Mucosa of stomach (tissue), 1 donor: ENCODE results near the gene DNMBP.
"Not testable (repeated sequence)": the region's sequence is repeated elsewhere in the genome, so short reads cannot be mapped to it uniquely, and the experiment has no call there.

Experiments used
- H3K27me3 ChIP-seq: one replicate; pipeline ENCODE4 v1.7.0; 2013; ENCODE audit warnings: mild to moderate bottlenecking, low read length; ENCODE audit not compliant: control insufficient read depth, insufficient read depth
- H3K36me3 ChIP-seq: one replicate; pipeline ENCODE4 v1.7.0; 2013; ENCODE audit warnings: low read length; ENCODE audit not compliant: control insufficient read depth, insufficient read depth
- H3K4me1 ChIP-seq: one replicate; pipeline ENCODE4 v1.7.0; 2013; ENCODE audit warnings: mild to moderate bottlenecking, low read length; ENCODE audit not compliant: control insufficient read depth, insufficient read depth
- H3K4me3 ChIP-seq: one replicate; pipeline ENCODE4 v1.7.0; 2013; ENCODE audit warnings: low read length
- H3K9ac ChIP-seq: one replicate; pipeline ENCODE4 v1.7.0; 2013; ENCODE audit warnings: mild to moderate bottlenecking, low read length, moderate library complexity
- H3K9me3 ChIP-seq: one replicate; pipeline ENCODE4 v1.7.0; 2013; ENCODE audit warnings: mild to moderate bottlenecking, low read length, moderate library complexity; ENCODE audit not compliant: control insufficient read depth
- donor health status: Pancreatic carcinoma.

The DNMBP gene

DNA sequence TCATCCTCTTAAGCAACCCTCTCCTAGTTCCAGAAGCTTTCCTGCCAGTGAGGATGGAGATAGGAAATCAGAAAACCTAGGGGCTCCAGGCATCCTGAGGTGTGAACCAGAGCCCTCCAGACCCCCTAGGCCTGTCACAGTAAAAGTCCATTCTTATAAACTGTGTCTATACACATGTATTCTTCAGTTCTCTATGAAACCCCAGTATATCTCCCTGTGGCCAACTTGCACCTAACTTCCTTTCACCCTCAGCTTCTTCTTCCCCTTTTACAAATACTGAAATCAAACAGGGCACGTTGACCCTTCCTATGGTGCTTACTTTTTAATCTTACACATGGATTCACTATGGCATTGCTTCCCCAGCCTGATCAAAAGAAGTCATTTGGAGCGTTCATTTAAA lies 168.9 kb downstream of the DNMBP start:
- not testable (repeated sequence) for H3K27me3 ChIP-seq, H3K4me1 ChIP-seq, H3K4me3 ChIP-seq, H3K9me3 ChIP-seq, H3K9ac ChIP-seq, H3K36me3 ChIP-seq

DNA sequence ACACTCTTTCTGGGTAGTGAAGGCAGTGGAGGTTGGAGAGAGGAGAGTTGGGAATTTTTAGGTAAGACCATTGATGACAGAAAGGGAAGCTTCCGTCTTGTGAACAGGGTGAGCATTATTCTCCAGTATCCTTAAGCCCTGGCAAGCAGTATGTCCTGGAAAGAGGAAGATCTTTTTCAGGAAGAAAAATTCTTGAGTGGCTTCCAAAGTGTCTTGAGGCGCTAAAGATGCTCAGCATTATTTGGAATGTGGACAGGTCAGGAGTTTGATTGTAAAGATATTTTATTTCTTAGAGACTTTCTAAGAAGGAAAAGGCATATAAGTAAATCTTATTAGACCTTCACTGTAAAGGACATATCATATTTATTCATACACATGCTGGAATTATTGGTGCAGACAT lies 173.0 kb downstream of the DNMBP start:
- H3K9ac ChIP-seq, result no peak overlapping the region
- H3K27me3 ChIP-seq, result no peaks in the 10 kb centered on the region
- H3K36me3 ChIP-seq, result no peaks in the 10 kb centered on the region
- no peaks in the 10 kb centered on the region for H3K4me1 ChIP-seq
- H3K4me3 ChIP-seq, result no peak overlapping the region
- H3K9me3 ChIP-seq, result no peaks in the 10 kb centered on the region

DNA sequence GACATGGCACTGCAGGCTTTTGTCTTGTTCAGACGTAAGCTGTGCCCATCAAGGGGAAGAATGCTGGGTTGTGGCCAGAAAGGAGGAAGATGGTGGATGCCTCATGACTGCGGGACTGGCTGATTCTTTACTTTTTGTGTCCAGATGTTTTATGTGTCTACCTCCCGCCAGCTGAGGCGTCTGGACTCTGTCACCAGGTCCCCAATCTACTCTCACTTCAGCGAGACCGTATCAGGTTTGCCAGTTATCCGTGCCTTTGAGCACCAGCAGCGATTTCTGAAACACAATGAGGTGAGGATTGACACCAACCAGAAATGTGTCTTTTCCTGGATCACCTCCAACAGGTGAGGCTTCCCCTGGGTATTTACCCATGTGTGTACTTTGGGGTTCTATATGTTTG lies 173.8 kb downstream of the DNMBP start:
- Histone ChIP-seq H3K36me3 (no peaks in the 10 kb centered on the region), H3K4me3 (no peak overlapping the region), H3K4me1 (no peaks in the 10 kb centered on the region), H3K9ac (no peak overlapping the region), H3K27me3 (no peaks in the 10 kb centered on the region), H3K9me3 (no peaks in the 10 kb centered on the region)

DNA sequence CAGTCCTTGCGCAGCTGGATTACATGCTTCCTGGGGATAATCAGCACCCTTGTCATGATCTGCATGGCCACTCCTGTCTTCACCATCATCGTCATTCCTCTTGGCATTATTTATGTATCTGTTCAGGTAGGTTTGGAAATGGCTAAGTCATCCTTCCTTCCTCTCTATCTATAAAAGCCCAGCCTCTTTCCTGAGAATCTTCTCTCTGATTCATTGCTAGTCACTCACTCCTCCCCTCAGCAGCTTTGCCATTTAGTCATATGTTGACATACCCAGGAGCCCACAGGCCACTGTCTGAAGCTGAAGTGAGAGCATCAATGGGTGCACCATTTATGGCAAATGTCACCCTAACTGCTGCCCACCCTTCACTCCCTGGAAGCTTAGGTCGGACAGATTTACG lies 175.3 kb downstream of the DNMBP start:
- Histone ChIP-seq H3K4me3 (no peak overlapping the region), H3K36me3 (no peaks in the 10 kb centered on the region), H3K9me3 (no peaks in the 10 kb centered on the region), H3K27me3 (no peaks in the 10 kb centered on the region), H3K4me1 (no peaks in the 10 kb centered on the region), H3K9ac (no peak overlapping the region)

DNA sequence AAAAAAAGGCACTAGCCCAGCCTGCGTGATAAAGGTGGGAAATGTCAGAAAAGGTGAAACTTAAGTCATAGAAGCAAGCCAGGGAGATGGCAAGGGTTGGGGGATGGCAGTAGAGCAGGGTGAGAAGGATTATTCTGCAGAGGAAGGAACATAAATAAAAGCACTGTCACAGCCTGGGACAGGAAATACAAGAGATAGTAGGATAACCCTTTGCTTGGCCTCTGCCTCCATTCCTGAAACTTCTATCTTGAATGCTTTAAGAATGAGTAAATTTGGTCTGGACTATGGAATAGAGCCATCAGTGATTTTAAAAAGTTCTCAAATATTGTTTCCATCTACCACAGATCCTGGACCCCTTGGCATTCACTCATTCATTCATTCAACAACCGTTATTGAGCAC lies 177.3 kb downstream of the DNMBP start:
- no peaks in the 10 kb centered on the region for H3K36me3 ChIP-seq
- no peak overlapping the region for H3K4me3 ChIP-seq
- no peaks in the 10 kb centered on the region for H3K4me1 ChIP-seq
- H3K9me3 ChIP-seq, result no peaks in the 10 kb centered on the region
- H3K9ac ChIP-seq, result no peak overlapping the region
- H3K27me3 ChIP-seq, result no peaks in the 10 kb centered on the region

DNA sequence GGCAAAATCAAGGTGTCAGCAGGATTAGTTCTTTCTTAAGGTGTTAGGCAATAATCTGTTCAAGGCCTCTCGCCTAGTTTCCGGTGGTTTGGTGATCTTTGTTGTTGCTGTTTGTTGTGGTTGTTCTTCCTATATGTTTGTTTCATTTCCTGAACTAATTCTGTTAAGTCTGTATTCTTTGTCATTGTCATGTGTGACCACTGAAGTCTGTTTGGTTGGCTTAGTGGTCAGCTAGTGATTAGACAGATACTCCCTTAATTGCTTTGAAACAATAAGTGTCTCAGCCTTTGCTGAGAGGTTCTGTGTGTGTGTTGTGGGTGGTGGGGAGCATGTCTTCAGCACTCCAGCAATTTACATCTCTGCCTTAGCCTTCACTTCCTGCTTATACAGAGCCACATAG lies 181.3 kb downstream of the DNMBP start:
- Histone ChIP-seq H3K36me3 (no peaks in the 10 kb centered on the region), H3K4me1 (no peaks in the 10 kb centered on the region), H3K27me3 (no peaks in the 10 kb centered on the region), H3K9me3 (no peaks in the 10 kb centered on the region), H3K9ac (no peak overlapping the region), H3K4me3 (no peak overlapping the region)

DNA sequence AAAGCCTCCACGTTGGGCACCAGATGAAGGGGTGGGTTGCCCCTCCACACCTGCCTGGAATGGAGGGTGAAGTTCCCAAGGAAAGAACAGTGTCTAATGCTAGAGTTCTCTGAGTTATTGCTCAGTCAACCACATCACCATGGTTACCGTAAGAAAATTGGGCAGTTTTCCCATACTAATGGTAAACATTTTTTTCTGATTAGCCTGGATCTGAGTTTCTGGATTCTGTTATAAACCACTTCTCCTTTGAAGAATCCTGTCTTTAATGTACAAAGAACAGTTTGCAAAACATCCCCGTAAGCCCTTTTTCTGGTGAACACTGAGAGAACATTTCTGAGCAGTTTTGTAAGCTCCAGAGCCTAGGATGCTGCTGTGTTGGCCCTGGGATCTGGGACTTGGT lies 181.8 kb downstream of the DNMBP start:
- Histone ChIP-seq H3K9me3 (no peaks in the 10 kb centered on the region), H3K9ac (no peak overlapping the region), H3K4me1 (no peaks in the 10 kb centered on the region), H3K4me3 (no peak overlapping the region), H3K36me3 (no peaks in the 10 kb centered on the region), H3K27me3 (no peaks in the 10 kb centered on the region)
